ENCODE data around the gene UBR3.

UBR3 gene

GRCh38 chr2:170039401-170040172 is 212.3 kb downstream of the UBR3 start:
- TF ChIP-seq REST (IDR thresholded peaks at IDR 0.05; ENCODE audit: insufficient read depth in 1 of 2, low read depth in 2 of 2, low read length in 2 of 2) (no peak), POLR2AphosphoS5 (IDR thresholded peaks at IDR 0.05; ENCODE audit: low read depth, low read length) (no peak), SIN3A (IDR thresholded peaks at IDR 0.05; ENCODE audit: borderline replicate concordance, insufficient read depth, low read length) (no peak), FOXP2 (optimal IDR thresholded peaks at IDR 0.05; ENCODE audit: borderline replicate concordance, extremely low read depth, extremely low read length, insufficient read depth) (no peak)

GRCh38 chr2:170044751-170045478 is 217.7 kb downstream of the UBR3 start:
- TF ChIP-seq TAF1 (IDR thresholded peaks at IDR 0.05; ENCODE audit: borderline replicate concordance, insufficient read depth, low read length) (no peak), SIN3A (IDR thresholded peaks at IDR 0.05; ENCODE audit: borderline replicate concordance, insufficient read depth, low read length) (no peak), FOXP2 (optimal IDR thresholded peaks at IDR 0.05; ENCODE audit: borderline replicate concordance, extremely low read depth, extremely low read length, insufficient read depth) (no peak), POLR2AphosphoS5 (IDR thresholded peaks at IDR 0.05; ENCODE audit: low read depth, low read length) (no peak), REST (IDR thresholded peaks at IDR 0.05; ENCODE audit: insufficient read depth in 1 of 2, low read depth in 2 of 2, low read length in 2 of 2) (no peak)

- TF ChIP-seq SIN3A (IDR thresholded peaks at IDR 0.05; ENCODE audit: borderline replicate concordance, insufficient read depth, low read length) = no peak
- no peak for TF ChIP-seq FOXP2 (optimal IDR thresholded peaks at IDR 0.05; ENCODE audit: borderline replicate concordance, extremely low read depth, extremely low read length, insufficient read depth)
- no peak for TF ChIP-seq REST (IDR thresholded peaks at IDR 0.05; ENCODE audit: insufficient read depth in 1 of 2, low read depth in 2 of 2, low read length in 2 of 2)
- TF ChIP-seq POLR2AphosphoS5 (IDR thresholded peaks at IDR 0.05; ENCODE audit: low read depth, low read length) = no peak
- TF ChIP-seq TAF1 (IDR thresholded peaks at IDR 0.05; ENCODE audit: borderline replicate concordance, insufficient read depth, low read length) = no peak
Observed at GRCh38 chr2:170047331-170048065, 220.2 kb downstream of the UBR3 start.

GRCh38 chr2:170052151-170052550 is 224.9 kb downstream of the UBR3 start:
- TF ChIP-seq FOXP2 (optimal IDR thresholded peaks at IDR 0.05; ENCODE audit: borderline replicate concordance, extremely low read depth, extremely low read length, insufficient read depth) = no peak

GRCh38 chr2:170054997-170055396 is 227.7 kb downstream of the UBR3 start:
- TF ChIP-seq FOXP2 (optimal IDR thresholded peaks at IDR 0.05; ENCODE audit: borderline replicate concordance, extremely low read depth, extremely low read length, insufficient read depth) = no peak
- no peak for TF ChIP-seq SIN3A (IDR thresholded peaks at IDR 0.05; ENCODE audit: borderline replicate concordance, insufficient read depth, low read length)
- TF ChIP-seq TAF1 (IDR thresholded peaks at IDR 0.05; ENCODE audit: borderline replicate concordance, insufficient read depth, low read length) = no peak
- no peak for TF ChIP-seq POLR2AphosphoS5 (IDR thresholded peaks at IDR 0.05; ENCODE audit: low read depth, low read length)
- no peak for TF ChIP-seq REST (IDR thresholded peaks at IDR 0.05; ENCODE audit: insufficient read depth in 1 of 2, low read depth in 2 of 2, low read length in 2 of 2)

Measured in PFSK-1 (cell line).